Urothelium cell line (cell line): Measurements from ENCODE around the gene DDR2.

ENCODE experiments used
- DNase-seq: peaks from one replicate; pipeline ENCODE4 v3.0.0; 2011; ENCODE audit warnings: low spot score, mixed read lengths
- FAIRE-seq: peaks from 2 replicates; lab custom pipeline; 2011; peaks lifted over from hg19 to GRCh38; lab: Jason Lieb, UNC

DDR2 gene

DNA sequence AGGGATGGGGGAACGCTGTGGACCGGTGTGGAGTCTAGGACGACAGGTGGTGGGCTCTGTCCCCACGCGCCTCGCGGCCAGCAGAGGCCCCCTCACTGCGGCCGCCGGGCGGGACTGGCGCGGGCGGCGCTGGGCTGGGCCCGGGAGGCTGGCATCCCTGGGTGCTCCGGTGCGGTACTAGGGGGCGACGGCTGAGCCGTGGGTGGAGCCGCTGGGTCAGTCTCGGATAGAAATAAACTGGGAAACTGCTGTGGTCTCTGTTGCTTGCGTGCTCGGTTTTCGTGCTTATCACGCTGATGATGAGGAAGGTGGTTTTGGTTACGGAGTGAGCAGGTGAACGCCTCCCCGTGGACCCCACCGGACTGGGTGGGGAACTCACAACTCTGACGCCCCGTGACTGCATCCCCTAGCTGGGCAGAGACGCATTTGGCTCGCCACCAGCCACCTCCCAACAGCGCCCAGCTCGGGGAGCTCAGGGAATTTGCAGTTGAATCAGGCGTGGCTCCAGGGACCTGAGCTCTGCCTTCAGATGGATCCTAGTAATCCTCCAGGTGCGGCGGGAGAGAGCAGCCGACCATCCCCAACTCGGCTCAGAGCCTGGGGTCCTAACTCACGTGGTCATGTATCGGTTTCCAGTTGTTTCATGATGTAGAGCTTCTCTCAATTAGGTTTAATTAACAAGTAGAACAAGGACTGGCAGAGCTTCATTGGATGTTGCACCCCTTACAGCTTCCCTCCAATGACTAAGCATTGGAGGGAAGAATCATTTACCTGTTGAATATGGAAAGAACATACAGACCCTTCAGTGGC is 190.3 kb downstream of the DDR2 start:
- FAIRE-seq (no peak), DNase-seq (no peak)

DNA sequence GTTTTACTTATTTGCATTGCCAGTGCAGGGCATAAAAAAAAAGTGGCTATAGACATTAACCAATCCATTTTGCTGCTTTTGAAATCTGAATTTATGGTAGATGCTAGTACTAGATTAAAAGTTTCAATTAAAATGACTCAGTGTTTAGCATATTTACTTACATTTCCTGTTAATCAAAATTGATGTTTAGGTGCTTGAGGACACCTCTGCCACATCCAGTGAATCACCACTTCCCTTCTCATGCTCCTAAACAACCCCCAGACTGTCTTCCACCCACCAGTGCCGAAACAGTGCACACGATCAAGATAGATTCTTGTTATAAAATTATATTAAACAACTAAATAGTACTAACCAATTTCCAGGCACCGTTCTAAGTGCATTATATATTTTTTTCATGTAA is 191.0 kb downstream of the DDR2 start:
- DNase-seq: no peak
- FAIRE-seq: no peak

DNA sequence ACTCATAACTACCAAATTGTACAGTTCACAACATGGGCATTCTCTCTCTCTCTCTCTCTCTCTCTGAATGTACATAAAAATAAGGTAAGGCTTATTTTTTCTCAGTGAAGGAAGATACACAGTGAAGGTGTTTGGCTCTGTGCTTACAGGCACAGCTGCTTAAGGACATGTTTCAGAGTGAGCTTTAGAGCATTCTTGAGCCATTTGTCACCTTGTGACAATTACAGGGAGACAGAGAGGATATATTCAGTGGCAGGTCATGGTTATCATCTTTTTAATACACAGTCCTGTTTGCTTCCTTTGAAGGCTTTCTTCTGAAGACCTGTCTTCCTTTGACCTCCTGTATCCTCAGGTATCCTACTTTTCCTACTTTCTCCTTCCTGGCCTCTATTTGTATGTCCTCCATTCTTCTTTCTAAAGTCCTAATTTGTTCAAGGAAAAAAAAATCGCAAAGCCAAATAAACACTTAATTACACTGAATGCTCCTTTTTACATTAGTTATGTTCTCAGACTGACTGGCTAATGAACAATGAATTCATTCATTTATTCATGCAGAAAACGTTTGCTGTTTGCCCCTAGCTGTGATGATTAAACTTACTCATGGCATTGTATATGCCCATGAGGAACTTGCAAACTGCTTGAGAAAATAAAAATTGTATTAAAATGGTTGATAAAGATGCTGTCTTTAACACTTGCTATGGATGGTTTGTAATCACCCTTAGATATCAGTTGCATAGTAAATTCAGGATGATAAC is 191.7 kb downstream of the DDR2 start:
- no peak for DNase-seq
- FAIRE-seq: no peak

- FAIRE-seq (no peak), DNase-seq (no peak)
Measured at GRCh38 chr1:162829268-162829667, 197.0 kb downstream of the DDR2 start.

DNA sequence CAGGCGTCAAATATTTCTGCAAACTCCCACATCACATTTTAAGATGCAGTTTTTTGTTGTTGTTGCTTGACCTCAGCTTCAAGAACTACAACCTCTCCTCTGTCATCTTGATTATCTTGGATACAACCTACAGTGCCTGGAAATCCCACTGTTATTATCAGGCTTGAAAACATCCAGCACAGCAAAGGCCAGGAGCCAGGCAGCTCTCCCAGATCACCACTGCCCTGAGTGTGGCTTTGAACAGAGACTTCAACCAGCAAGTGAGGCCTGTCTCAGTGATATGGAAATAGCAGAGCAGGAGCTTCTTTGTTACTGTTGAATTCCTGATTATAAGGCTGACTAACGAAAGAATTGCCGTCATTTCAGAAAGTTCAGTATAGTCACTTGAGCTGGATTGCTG is 200.2 kb downstream of the DDR2 start:
- DNase-seq (no peak), FAIRE-seq (no peak)

GRCh38 chr1:162835157-162835899 is 203.1 kb downstream of the DDR2 start:
- no peak for DNase-seq

More at GRCh38 chr1:162835157-162835899, 203.1 kb downstream of the DDR2 start:
- no peak for FAIRE-seq
